HepG2 (cell line): ENCODE data around the gene TPO. TPM values are rescaled to one million over a fixed set of nuclear protein-coding genes. Genes with fewer than 3 reads are reported as not detected.

Experiments used
- ATAC-seq: fragments of 200-7000 bp; cut with Tn5 transposase; 3 replicates; pipeline ENCODE4 v1.9.1; 2020; ENCODE audit warnings: mild to moderate bottlenecking, moderate library complexity
- BruUV-seq: library from RNA; stranded (reverse); fragments of 400-500 nt; replicated peaks from 2 replicates; lab custom pipeline; 2021; lab: Mats Ljungman, UMichigan
- CTCF ChIA-PET: fragments of 300-600 bp; formaldehyde crosslinking; extraction: SDS; loops from one replicate; lab custom pipeline; 2021; ENCODE audit warnings: low total read pairs, inconsistent platforms, low intra/inter-chr PET ratio; lab: Yijun Ruan, JAX
- POLR2A ChIA-PET: fragments of 350-600 bp; sonication (Branson Sonifier 250); formaldehyde crosslinking; loops from one replicate; lab custom pipeline; 2020; ENCODE audit warnings: antibody characterized with exemption, inconsistent platforms; lab: Yijun Ruan, JAX
- DNase-seq: peaks from one replicate; pipeline ENCODE4 v3.0.0-alpha.2; 2015; ENCODE audit warnings: low spot score
- FAIRE-seq: peaks from 3 replicates; lab custom pipeline; 2011; peaks lifted over from hg19 to GRCh38; lab: Jason Lieb, UNC
- H2AFZ ChIP-seq: one replicate; pipeline ENCODE4 v1.6.1; 2011; ENCODE audit warnings: low read length, inconsistent platforms
- H3K27ac ChIP-seq: fragments of 300-600 bp; 3 replicates; pipeline ENCODE4 v1.8.0; 2011; ENCODE audit warnings: mixed run types, mild to moderate bottlenecking, mixed read lengths, low read length, inconsistent platforms; ENCODE audit not compliant: insufficient read depth; ENCODE audit errors: extremely low read length
- H3K27me3 ChIP-seq, 2 experiments: fragments of 200-600 bp in 1 of 2; 2 replicates in 1 of 2; 3 replicates in 1 of 2; pipeline versions ENCODE4 v1.6.0 to v1.8.0; 2011; ENCODE audit warnings: low read length in 2 of 2, mild to moderate bottlenecking in 2 of 2, moderate library complexity in 2 of 2, inconsistent platforms in 1 of 2; ENCODE audit not compliant: insufficient read depth in 2 of 2, control insufficient read depth in 1 of 2
- H3K36me3 ChIP-seq, 2 experiments: fragments of 200-600 bp in 1 of 2; replicated peaks in 1 of 2; 2 replicates in 1 of 2; 3 replicates in 1 of 2; pipeline versions ENCODE4 v1.5.1 to v1.8.0; 2011; ENCODE audit warnings: low read length in 2 of 2, inconsistent platforms in 1 of 2; ENCODE audit not compliant: insufficient read depth in 2 of 2, control insufficient read depth in 1 of 2
- H3K4me1 ChIP-seq: 2 replicates; pipeline ENCODE4 v1.5.1; 2012; ENCODE audit warnings: low read length, inconsistent platforms; ENCODE audit not compliant: insufficient read depth
- H3K4me2 ChIP-seq: 2 replicates; pipeline ENCODE4 v1.6.0; 2011; ENCODE audit warnings: low read depth, low read length, inconsistent platforms
- H3K4me3 ChIP-seq, 3 experiments: fragments of 200-600 bp in 1 of 3; sonication (generic), shearing (Covaris generic) in 1 of 3; replicated peaks in 1 of 3; 2 replicates each; pipeline ENCODE4 v1.5.1; 2011 to 2016; ENCODE audit warnings: low read length in 3 of 3, inconsistent platforms in 2 of 3, low read depth in 2 of 3, mild to moderate bottlenecking in 2 of 3, control low read depth in 1 of 3, mixed read lengths in 1 of 3; ENCODE audit not compliant: insufficient read depth in 1 of 3
- H3K79me2 ChIP-seq: one replicate; pipeline ENCODE4 v1.6.1; 2011; ENCODE audit warnings: low read length, inconsistent platforms; ENCODE audit not compliant: insufficient read depth
- H3K9ac ChIP-seq: 2 replicates; pipeline ENCODE4 v1.6.0; 2011; ENCODE audit warnings: mild to moderate bottlenecking, low read depth, low read length, inconsistent platforms; ENCODE audit not compliant: insufficient read depth
- H3K9me3 ChIP-seq: 2 replicates; pipeline ENCODE4 v1.5.1; 2012; ENCODE audit warnings: mild to moderate bottlenecking, low read length
- H4K20me1 ChIP-seq: 2 replicates; pipeline ENCODE4 v1.6.0; 2011; ENCODE audit warnings: inconsistent platforms, mild to moderate bottlenecking, low read length, moderate library complexity; ENCODE audit not compliant: insufficient read depth
- AKNA ChIP-seq: sonication (generic); formaldehyde crosslinking; IDR thresholded peaks from 2 replicates; pipeline ENCODE4 v1.4.0; 2020; ENCODE audit warnings: missing genetic modification reagents, borderline replicate concordance
- ATF6 ChIP-seq: sonication (generic); formaldehyde crosslinking; conservative IDR thresholded peaks from 2 replicates; pipeline ENCODE4 v1.4.0; 2020; ENCODE audit warnings: missing genetic modification reagents
- CREB3 ChIP-seq: sonication (generic); formaldehyde crosslinking; IDR thresholded peaks from 2 replicates; pipeline ENCODE4 v1.5.0; 2020; ENCODE audit warnings: missing genetic modification reagents
- FIP1L1 ChIP-seq: fragments of 200-400 bp; formaldehyde crosslinking; IDR thresholded peaks from 2 replicates; pipeline ENCODE4 v1.6.1; 2018; ENCODE audit warnings: low read depth, mild to moderate bottlenecking, low read length, moderate library complexity, borderline replicate concordance; ENCODE audit not compliant: insufficient read depth
- MAFK ChIP-seq, 2 experiments: IDR thresholded peaks in 1 of 2; conservative IDR thresholded peaks in 1 of 2; 2 replicates each; pipeline ENCODE4 v1.6.1; 2011; ENCODE audit warnings: improper control_type of control experiment in 2 of 2, low read length in 2 of 2
- TEF ChIP-seq: sonication (generic); formaldehyde crosslinking; IDR thresholded peaks from 2 replicates; pipeline ENCODE4 v1.5.0; 2020; ENCODE audit warnings: missing genetic modification reagents
- ZFP36 ChIP-seq: fragments of 150-350 bp; IDR thresholded peaks from 2 replicates; pipeline ENCODE4 v1.6.1; 2018; ENCODE audit warnings: borderline replicate concordance, low read length, low read depth; ENCODE audit not compliant: partially characterized antibody
- ZNF234 ChIP-seq: sonication (generic); formaldehyde crosslinking; conservative IDR thresholded peaks from 2 replicates; pipeline ENCODE4 v1.5.1; 2020; ENCODE audit warnings: mild to moderate bottlenecking, missing genetic modification reagents
- ZNF44 ChIP-seq: sonication (generic); formaldehyde crosslinking; IDR thresholded peaks from 2 replicates; pipeline ENCODE4 v1.5.1; 2020; ENCODE audit warnings: mild to moderate bottlenecking, missing genetic modification reagents
- ZNF558 ChIP-seq: sonication (generic); formaldehyde crosslinking; IDR thresholded peaks from 2 replicates; pipeline ENCODE4 v1.9.0; 2022; ENCODE audit warnings: mild to moderate bottlenecking, missing genetic modification reagents, borderline replicate concordance
- ZNF562 ChIP-seq: sonication (generic); formaldehyde crosslinking; IDR thresholded peaks from 2 replicates; pipeline ENCODE4 v1.8.0; 2022; ENCODE audit warnings: missing genetic modification reagents, borderline replicate concordance
- ZNF746 ChIP-seq: sonication (generic); formaldehyde crosslinking; IDR thresholded peaks from 2 replicates; pipeline ENCODE4 v1.8.0; 2022; ENCODE audit warnings: mild to moderate bottlenecking, missing genetic modification reagents
- ZNF850 ChIP-seq: sonication (generic); formaldehyde crosslinking; conservative IDR thresholded peaks from 2 replicates; pipeline ENCODE4 v1.9.0; 2021; ENCODE audit warnings: mild to moderate bottlenecking, missing genetic modification reagents
- ZSCAN9 ChIP-seq: IDR thresholded peaks from 2 replicates; pipeline ENCODE4 v1.6.1; 2016; ENCODE audit warnings: borderline replicate concordance
- WGBS: methylation state at CpG from one replicate; pipeline ENCODE4 v1.1.6; 2017; ENCODE audit warnings: low lambda C conversion rate; 5-methylcytosine and 5-hydroxymethylcytosine counted together
- in situ Hi-C: cut with HindIII; loops from 2 replicates; pipeline ENCODE4 v1.10.0; 2017; ENCODE audit warnings: low pct_unique_long_range_greater_than_20kb; ENCODE audit not compliant: extremely low pct_ligation_motif_present
- intact Hi-C: fragments of 100-400 bp; cut with micrococcal nuclease; formaldehyde crosslinking; loops from one replicate; pipeline ENCODE4 v1.10.0; 2022; ENCODE audit not compliant: unreplicated experiment
- polyA plus RNA-seq, 8 experiments: library from polyadenylated mRNA; depleted of rRNA in 3 of 8; stranded (reverse) in 7 of 8; unstranded in 1 of 8; fragments of >200 nt; fragmentation: Illumina TruSeq in 4 of 8; extraction: Trizol in 4 of 8; gene quantifications; 2 replicates each; pipeline versions ENCODE4 v1.2.1 to v1.2.3, GENCODE V29; 2011 to 2016; ENCODE audit warnings: low read depth in 4 of 8, missing spikeins in 1 of 8, mixed read lengths in 1 of 8; ENCODE audit not compliant: insufficient read depth in 1 of 8
- total RNA-seq, 5 experiments: library from RNA; depleted of rRNA; stranded (reverse); fragments of >200 nt; fragmentation: Illumina TruSeq; extraction: Trizol; gene quantifications; 2 replicates each; pipeline ENCODE4 v1.2.3, GENCODE V29; 2016; ENCODE audit warnings: low read depth in 1 of 5

Gene TPO
- total and polyA plus RNA-seq, 2 of the 13 experiments (the other 11 are each of a cell fraction or from before 2014, with no cell fraction given), result not detected

- H3K4me1 ChIP-seq, result no peaks in the 10 kb centered on the region
- no peaks in the 10 kb centered on the region for H4K20me1 ChIP-seq
- WGBS, result 25% methylated on average over 22 of the region's 23 CpGs
- intact Hi-C loops (no loop called here), in situ Hi-C loops (no loop called here)
- no peaks in the 10 kb centered on the region for H3K79me2 ChIP-seq
- H3K4me3 ChIP-seq, result no peak overlapping the region
- H2AFZ ChIP-seq, result no peak overlapping the region
- no TSS peak for BruUV-seq
- H3K27me3 ChIP-seq, result peaks cover 7 to 49% of the 10 kb centered on the region in 2 experiments; a peak in 3 of 5 replicates
- DNase-seq (no peak), ATAC-seq (no peak; the same call in 2 of the 3 replicates), FAIRE-seq (no peak)
- ChIA-PET POLR2A (no interaction called here), CTCF (no interaction called here)
- H3K4me2 ChIP-seq, result no peak overlapping the region
- no peak overlapping the region for H3K27ac ChIP-seq
- no peaks in the 10 kb centered on the region for H3K36me3 ChIP-seq
- H3K9ac ChIP-seq, result no peak overlapping the region
- peaks cover 24% of the 10 kb centered on the region; the same call in 1 of the 2 replicates for H3K9me3 ChIP-seq
- no peak for TF ChIP-seq ZNF558 (CRISPR knock-in tag)
- no peak for TF ChIP-seq TEF (CRISPR knock-in tag)
- TF ChIP-seq ZNF850 (CRISPR knock-in tag), result no peak
- TF ChIP-seq ZNF746 (CRISPR knock-in tag), result no peak
- TF ChIP-seq ZNF44, result no peak
- no peak for TF ChIP-seq FIP1L1
- TF ChIP-seq ATF6 (CRISPR knock-in tag), result no peak
- TF ChIP-seq ZSCAN9 (CRISPR knock-in tag), result no peak
- no peak for TF ChIP-seq ZNF562 (CRISPR knock-in tag)
- TF ChIP-seq AKNA (CRISPR knock-in tag), result no peak
- TF ChIP-seq ZFP36, result no peak
- TF ChIP-seq MAFK (conservative IDR thresholded peaks at IDR 0.05 in 1 of 2, IDR thresholded peaks at IDR 0.05 in 1 of 2; ENCODE audit: low read length in 2 of 2), result no peak
- no peak for TF ChIP-seq ZNF234
- TF ChIP-seq CREB3, result no peak
Measured at GRCh38 chr2:1563943-1564891, 151.0 kb downstream of the TPO start.
